ENCODE data around the gene GRPEL2.

The GRPEL2 gene

GRCh38 chr5:149358294-149358651 lies 13.0 kb downstream of the GRPEL2 start:
- DNase-seq = no peak

- DNase-seq = no peak
Observed at GRCh38 chr5:149358868-149359495, 13.7 kb downstream of the GRPEL2 start.

GRCh38 chr5:149360272-149360671 lies 15.0 kb downstream of the GRPEL2 start:
- DNase-seq = no peak

GRCh38 chr5:149362541-149362940 lies 17.2 kb downstream of the GRPEL2 start:
- no peak for DNase-seq

- DNase-seq = no peak
Observed at GRCh38 chr5:149363358-149363757, 18.1 kb downstream of the GRPEL2 start.

- DNase-seq = no peak
Observed at GRCh38 chr5:149363936-149364335, 18.6 kb downstream of the GRPEL2 start.

- DNase-seq = no peak
Observed at GRCh38 chr5:149364719-149365118, 19.4 kb downstream of the GRPEL2 start.

- DNase-seq = no peak
Observed at GRCh38 chr5:149365418-149365817, 20.1 kb downstream of the GRPEL2 start.

- DNase-seq = no peak
Observed at GRCh38 chr5:149366169-149366729, 20.9 kb downstream of the GRPEL2 start.

- DNase-seq = peak; percentile 65
Observed at GRCh38 chr5:149367249-149367971, 22.1 kb downstream of the GRPEL2 start.

GRCh38 chr5:149367972-149368645 lies 22.8 kb downstream of the GRPEL2 start:
- DNase-seq = no peak

- DNase-seq = no peak
Observed at GRCh38 chr5:149370878-149371277, 25.6 kb downstream of the GRPEL2 start.

- peak; percentile 71 for DNase-seq
Observed at GRCh38 chr5:149371296-149371962, 26.1 kb downstream of the GRPEL2 start.

GRCh38 chr5:149372076-149372795 lies 26.9 kb downstream of the GRPEL2 start:
- DNase-seq = no peak

GRCh38 chr5:149372932-149373331 lies 27.6 kb downstream of the GRPEL2 start:
- DNase-seq = no peak

GRCh38 chr5:149374303-149374702 lies 29.0 kb downstream of the GRPEL2 start:
- DNase-seq = no peak

GRCh38 chr5:149374801-149375200 lies 29.5 kb downstream of the GRPEL2 start:
- DNase-seq = no peak

GRCh38 chr5:149375434-149375833 lies 30.1 kb downstream of the GRPEL2 start:
- DNase-seq = no peak

GRCh38 chr5:149376104-149376503 lies 30.8 kb downstream of the GRPEL2 start:
- no peak for DNase-seq

- no peak for DNase-seq
Observed at GRCh38 chr5:149376711-149377447, 31.6 kb downstream of the GRPEL2 start.

- no peak for DNase-seq
Observed at GRCh38 chr5:149378241-149378820, 33.0 kb downstream of the GRPEL2 start.
